DMS53 (cell line): ENCODE data around the gene ZBTB39.
"Not testable (repeated sequence)": the region's sequence is repeated elsewhere in the genome, so short reads cannot be mapped to it uniquely, and the experiment has no call there.

Experiments
- DNase-seq: peaks from one replicate; lab custom pipeline; 2025; lab: John Stamatoyannopoulos, UW

ZBTB39 gene

DNA sequence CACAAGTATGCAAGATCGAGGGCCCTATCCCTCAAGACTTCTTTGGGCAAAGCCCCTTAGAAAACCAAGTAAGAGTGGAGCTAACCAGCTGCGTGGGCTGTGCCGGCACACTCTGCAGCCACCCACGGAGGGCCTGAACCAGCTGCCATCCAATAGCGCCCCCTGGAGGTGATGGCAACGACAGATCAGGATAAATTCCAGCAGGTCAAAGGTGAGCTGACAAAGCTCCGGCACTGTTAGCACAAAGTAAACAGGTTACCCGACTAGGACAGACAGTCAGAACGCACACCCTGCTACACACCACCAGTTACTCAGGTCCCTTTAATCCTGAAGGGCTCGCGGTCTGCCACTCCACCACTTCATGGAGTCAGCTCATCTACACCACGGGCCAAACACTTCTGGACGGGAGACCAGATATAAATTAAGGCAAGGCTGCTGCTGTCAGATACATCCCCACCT lies 4.9 kb downstream of the ZBTB39 start:
- DNase-seq = peak; percentile 91

DNA sequence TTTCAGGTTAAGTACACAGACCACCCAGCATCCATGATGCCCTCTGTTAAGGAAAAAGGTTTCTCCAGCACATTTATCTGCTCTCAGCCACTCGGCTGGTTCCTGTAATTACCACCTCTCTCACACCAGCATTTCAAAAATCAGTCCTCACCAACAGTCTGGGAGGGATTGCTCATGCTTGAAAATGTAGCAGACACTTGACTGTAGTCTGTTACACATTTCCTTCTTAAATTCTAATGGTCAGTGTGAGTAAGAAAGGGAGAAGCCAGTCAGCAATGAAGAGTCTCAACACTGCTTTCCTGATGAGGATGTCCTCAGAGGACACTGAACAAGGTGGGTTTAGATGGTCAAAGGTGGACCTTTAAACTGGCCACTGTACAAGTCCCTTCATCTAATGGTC lies 6.0 kb downstream of the ZBTB39 start:
- DNase-seq = no peak

DNA sequence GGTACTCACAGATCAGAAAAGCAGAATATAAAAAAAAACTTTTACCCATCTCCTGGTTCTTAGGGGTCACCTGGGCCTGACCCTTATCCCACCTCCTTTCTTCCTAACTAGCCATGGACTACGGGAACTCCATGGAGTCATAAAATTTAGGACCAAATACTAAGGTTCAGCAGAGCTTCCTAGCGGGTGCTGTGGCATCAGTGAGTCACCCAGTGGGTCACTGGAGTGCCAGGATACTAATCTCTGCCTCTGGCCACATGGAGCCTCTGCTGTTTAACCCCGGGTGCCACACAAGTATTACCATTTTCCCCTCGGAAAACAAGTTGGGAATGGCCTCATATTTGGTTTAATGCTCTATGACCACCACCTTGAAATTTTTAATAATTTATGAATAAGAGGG lies 6.9 kb downstream of the ZBTB39 start:
- no peak for DNase-seq

DNA sequence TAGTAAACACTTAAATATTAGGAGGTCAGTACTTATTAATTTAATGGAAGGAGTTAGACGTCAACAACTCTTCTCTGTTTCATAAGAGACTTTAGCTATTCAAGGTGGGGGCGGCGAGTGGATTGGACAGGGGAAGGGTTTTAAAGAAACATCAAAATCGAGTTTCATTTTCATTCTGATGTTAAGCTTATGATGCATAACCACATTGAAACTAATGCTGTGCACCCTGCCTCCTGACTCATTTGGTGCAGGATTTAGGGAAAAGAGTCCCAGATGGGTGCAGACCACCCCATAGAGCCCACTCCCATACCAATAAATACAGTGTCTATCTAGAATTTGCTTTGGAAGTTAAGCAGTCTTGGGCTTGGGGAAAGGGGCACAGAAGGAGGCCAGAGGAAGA lies 7.4 kb downstream of the ZBTB39 start:
- no peak for DNase-seq

DNA sequence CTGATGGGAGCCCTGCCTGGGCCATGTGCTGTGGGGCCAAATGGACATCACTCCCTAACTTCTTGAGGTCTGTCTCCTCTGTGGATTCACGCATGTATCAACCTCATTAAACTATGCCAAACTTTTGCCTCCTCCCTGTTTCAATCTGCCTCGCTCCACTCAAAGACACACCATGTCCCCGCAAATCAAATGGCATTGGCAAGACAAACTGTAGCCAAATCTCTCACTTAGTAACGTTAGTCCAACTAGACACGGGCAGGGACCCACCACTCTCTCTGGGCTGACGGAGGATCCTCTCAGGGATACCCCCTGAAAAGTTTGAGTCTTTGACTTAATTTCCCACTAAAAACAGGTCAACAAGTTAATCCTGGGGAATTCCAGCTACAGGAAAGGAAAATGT lies 8.0 kb downstream of the ZBTB39 start:
- no peak for DNase-seq

DNA sequence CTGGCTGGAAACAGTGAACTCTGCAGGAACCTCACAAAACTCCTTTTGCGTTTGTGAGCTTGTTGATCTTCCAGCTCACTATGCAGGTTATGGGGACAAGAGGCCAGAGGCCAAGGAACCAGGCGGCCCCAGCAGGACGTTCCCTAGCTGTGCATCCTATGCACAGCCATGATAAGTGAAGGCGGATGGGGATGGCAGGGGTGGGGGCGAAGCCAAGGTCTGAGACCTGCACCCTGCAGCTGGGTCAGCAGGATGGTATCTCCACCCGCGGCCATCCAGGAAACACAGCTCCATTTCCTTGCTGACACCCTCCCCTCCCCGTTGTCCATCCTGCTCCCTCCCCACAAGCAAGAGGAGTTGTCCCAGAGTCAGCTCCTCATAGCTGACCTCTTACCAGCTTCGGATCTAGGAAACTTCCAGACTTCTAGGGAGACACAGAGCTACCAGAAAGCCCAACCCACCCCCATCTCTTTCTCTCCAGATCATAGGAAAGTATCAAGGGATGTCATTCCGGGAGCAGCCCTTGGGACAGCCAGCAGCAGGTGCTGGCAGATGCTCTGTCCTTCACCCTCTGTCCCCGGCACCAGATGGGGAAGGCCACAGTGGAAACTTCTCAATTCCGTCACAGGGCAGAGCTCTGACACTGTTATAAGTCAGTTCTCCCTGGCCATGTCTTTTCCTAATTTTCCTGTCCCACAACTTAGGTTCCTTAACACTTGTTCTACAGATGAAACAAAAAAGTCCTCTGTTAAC lies 9.4 kb downstream of the ZBTB39 start:
- DNase-seq = no peak

DNA sequence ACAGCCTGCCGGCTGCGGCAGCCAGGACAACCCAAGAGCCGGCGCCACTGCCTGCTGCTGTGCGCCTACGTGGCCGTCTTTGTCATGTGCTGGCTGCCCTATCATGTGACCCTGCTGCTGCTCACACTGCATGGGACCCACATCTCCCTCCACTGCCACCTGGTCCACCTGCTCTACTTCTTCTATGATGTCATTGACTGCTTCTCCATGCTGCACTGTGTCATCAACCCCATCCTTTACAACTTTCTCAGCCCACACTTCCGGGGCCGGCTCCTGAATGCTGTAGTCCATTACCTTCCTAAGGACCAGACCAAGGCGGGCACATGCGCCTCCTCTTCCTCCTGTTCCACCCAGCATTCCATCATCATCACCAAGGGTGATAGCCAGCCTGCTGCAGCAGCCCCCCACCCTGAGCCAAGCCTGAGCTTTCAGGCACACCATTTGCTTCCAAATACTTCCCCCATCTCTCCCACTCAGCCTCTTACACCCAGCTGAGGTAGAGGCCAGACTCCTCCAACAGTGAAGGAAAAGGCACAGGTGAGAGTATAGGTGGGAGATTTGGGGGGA lies 10.3 kb downstream of the ZBTB39 start:
- DNase-seq = no peak

DNA sequence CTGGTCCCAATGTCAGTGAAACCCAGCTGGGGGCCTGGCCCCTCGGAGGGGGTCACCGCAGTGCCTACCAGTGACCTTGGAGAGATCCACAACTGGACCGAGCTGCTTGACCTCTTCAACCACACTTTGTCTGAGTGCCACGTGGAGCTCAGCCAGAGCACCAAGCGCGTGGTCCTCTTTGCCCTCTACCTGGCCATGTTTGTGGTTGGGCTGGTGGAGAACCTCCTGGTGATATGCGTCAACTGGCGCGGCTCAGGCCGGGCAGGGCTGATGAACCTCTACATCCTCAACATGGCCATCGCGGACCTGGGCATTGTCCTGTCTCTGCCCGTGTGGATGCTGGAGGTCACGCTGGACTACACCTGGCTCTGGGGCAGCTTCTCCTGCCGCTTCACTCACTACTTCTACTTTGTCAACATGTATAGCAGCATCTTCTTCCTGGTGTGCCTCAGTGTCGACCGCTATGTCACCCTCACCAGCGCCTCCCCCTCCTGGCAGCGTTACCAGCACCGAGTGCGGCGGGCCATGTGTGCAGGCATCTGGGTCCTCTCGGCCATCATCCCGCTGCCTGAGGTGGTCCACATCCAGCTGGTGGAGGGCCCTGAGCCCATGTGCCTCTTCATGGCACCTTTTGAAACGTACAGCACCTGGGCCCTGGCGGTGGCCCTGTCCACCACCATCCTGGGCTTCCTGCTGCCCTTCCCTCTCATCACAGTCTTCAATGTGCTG lies 11.0 kb downstream of the ZBTB39 start:
- no peak for DNase-seq

DNA sequence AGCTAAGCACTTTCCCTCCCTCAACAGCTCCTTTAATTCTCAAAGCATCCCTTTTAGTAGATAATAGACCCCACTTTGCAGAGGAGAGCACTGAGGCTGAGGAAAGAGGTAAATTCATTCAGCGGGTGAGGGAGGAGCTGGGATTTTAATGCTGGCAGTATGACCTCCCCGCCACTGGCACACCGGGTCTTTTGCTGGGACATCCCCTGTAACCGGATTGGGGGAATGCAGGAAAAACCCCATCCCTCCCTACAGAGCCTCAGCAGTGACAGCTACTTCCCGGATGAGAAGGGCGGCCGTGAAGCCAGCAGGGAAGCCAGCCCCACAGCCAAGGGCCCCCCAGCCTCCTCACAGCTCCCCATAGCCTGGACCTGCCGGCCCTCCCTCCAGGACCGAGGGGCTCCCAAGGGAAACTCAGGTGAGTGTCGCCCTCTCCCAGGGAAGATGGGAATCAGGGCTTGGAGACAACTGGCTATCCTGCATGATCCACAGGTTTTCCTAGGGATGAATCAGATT lies 12.1 kb downstream of the ZBTB39 start:
- DNase-seq = no peak

DNA sequence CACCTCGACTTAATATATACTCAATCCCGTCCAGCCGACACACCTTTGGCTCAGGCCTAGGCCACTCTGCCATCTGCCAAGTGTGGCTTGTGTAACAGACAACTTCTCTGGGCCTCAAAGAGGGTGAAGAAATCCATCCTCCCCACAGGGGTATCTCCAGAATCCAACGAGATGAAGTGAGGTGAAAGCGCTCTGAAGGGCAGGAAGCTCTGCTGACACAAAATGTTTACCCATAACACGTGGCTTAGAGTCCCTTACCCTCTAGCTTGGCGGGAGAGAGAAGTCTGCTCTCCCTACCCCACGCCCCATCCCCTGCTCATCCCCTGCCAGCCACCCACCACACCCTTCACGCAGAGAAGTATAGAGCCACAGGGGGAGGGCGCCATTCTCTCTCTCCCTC lies 13.0 kb downstream of the ZBTB39 start:
- DNase-seq = no peak

DNA sequence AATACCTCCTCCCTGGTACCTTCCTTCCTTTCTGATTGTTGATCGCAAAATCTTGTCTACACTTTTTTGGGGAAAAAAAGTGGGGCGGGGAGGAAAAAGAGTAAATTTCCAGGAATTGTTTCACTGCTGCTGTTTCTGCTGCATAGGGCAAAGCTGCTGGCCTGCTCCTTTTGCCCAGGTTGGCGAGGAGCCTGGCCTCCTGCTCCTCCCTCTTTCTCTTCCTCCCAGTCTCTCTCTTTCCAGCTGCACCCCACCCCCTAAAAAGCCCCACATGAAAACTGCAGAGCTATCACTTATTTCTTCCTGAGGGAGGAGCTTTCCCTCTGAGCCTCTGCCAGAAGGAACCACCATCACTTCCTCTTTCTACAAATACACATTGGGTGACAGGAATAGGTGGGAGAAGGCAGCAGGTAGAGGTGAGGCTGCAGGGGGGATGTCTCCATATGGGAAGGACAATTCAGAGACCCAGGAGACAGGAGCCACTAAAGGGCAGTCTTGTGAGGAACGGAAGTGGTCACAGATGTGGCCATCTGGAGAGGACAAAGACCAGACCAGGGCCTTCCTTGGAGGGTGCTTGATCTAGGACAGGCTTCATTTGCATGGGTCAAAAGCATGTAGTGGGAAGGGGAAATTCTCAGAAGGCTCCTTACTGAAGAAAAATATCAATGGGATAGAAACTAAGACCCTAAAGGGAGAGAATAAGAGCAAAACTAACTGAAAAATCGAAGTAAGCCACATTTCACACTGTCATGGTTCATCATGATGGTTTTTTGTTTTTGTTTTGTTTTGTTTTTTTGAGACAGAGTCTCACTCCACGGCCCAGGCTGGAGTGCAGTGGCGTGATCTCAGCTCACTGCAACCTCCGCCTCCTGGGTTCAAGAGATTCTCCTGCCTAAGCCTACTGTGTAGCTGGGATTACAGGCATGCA lies 14.8 kb downstream of the ZBTB39 start:
- no peak for DNase-seq

DNA sequence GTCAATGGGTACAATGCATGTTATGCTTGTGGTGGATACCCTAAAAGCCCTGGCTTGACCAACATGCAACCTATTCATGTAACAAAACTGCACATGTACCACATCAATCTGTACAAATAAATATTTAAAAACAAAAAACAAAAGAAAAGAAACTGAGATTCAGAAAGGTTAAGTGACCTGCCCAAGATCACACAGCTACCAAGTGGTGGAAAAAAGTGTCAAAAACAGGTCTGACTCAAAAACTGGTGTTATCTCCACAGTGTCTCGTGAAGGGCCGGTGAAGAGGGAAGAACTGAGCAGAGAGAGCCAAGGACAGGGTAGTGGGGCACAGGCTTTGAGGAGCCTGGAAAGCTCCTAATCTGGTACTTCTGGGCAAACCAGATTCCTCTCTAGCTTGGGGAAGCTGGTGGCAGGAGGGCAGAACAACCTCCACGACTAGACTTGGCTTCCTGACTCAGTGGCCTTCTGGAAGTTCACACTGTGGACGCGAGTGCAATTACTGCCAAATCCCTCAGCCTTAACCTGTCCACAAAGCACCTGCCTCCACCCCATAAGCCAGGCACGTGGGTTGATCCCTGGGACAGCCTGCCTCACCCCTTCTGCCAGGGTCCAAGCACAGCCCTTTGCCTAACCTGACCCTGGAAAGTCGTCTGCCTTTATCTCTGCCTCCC lies 15.6 kb downstream of the ZBTB39 start:
- DNase-seq = no peak

DNA sequence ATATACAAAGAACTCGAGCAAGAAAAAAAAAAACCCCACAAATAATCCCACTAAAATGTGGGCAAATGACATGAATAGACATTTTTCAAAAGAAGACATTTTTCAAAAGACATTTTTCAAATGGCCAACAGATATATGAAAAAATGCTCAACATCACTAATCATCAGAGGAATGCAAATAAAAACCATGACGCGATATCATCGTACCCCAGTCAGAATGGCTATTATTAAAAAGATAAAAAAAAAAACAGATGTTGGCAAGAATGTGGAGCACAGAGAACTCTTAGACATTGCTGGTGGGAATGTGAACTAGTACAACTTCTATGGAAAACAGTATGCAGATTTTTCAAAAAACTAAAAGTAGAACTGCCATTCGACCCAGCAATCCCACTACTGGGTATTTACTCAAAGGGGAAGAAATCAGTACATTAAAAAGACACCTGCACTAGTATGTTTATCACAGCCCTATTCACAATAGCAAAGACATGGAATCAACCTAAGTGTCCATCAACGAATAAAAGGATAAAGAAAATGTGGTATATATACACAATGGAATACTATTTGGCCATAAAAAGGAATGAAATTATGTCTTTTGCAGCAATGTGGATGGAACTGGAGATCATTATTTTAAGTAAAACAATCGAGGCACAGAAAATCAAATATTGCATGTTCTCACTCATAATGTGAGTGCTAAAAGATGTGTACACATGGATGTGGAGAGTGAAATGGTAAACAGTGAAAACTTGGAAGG lies 16.3 kb downstream of the ZBTB39 start:
- DNase-seq = no peak

DNA sequence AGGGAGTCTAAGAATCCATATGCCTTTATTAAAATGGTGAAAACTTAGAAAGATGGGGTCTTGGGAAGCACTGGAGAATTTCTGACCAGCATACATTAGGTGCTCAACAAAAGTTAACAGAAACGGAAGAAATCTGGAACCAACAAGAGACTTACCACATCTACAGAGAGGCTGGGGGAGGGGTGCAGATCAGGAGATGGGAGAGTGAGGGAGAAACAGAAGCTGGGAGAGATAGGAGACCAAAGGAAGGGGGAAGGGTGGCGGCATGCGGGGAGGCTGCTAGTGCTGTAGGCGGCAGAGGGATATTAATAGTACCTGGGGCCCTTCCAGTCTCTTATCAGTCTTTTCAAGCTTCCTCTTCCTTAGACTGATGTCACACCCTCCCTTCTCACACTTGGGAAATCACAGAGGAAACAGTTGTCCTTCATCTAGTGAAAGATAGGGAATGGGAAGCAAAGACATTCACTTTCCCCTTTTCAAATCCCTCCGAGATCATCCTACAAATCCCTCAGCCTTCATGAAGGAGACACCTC lies 18.1 kb downstream of the ZBTB39 start:
- no peak for DNase-seq

DNA sequence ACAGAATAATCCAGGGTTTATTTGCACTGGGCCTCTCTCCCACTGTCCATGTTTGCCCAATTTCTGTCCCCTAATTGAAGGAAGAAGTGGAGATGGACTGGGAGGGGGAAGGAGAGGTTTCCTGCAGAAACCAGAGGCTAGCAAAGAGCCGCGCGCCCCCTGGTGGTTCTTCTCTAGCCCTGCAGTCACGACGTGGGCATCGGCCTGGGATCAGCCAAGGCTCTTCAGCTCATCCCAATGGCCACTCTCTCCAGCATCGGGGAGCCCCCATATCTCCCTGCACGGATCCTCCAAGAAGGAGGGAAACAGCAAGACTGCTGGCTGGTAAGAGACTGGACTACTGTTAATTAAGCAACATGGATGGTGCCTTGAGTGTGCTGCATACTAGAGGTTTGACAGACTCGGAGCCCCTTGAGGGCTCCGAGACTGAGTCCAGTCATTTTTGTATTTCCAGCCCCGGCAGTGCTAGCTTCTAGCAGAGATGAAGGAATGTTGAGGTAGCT lies 18.7 kb downstream of the ZBTB39 start:
- DNase-seq = peak; percentile 91

DNA sequence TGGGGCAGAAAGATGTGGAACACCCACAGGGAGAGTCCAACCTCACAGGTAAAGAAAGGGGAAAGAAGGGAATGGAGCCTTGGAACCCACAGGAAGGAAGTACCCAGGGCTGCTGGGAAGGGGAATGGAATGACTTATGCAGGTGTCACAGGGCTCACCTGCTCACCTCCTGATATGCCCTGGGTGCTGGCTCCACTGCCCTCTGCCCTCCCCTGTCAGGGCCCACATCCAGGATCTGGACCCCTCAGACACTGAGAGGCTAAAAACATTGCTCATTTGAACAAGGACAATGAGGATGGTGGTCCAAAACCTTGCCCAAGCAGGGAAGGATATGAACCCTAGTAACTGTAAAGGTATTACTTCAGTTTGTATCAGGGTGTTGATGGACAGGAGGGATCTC lies 19.3 kb downstream of the ZBTB39 start:
- DNase-seq = no peak

DNA sequence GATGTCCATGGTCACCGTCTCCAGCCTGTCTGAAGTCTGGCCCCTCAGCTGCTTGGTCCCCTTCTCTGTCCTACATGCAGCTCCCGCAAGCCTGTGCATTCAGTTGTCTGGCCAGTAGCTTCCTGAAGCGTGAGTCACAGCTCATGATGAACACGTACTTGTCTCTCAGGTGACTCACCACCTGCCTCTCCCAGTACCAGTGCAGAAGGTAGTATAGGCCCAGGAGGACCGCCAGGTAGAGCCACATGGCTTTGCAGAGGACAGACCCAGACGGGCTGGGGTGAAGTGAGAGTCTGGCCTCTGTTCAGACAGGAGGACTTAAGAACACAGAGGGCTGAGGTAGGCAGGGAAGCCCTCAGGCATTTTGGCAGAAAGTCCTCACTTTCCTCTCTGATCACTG lies 20.6 kb downstream of the ZBTB39 start:
- peak; percentile 98 for DNase-seq

DNA sequence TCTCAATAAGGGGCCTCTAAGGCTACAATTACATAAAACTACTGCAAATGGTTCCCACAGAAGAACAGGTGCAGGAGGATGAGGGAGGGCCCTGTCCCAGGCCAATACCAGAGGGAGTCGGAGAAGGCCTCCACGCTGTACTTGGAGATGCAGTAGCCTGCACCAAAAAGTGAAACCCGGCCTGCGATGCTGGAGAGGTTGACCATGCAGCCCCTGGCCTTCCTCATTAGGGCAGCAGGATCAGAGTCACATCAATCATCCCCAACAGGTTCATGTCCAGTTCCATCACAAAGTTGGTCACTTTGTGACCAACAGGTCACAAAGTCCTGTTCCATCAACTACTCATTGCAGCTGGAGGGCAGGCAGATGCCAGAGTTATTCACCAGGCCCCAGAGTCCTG lies 23.0 kb downstream of the ZBTB39 start:
- no peak for DNase-seq

DNA sequence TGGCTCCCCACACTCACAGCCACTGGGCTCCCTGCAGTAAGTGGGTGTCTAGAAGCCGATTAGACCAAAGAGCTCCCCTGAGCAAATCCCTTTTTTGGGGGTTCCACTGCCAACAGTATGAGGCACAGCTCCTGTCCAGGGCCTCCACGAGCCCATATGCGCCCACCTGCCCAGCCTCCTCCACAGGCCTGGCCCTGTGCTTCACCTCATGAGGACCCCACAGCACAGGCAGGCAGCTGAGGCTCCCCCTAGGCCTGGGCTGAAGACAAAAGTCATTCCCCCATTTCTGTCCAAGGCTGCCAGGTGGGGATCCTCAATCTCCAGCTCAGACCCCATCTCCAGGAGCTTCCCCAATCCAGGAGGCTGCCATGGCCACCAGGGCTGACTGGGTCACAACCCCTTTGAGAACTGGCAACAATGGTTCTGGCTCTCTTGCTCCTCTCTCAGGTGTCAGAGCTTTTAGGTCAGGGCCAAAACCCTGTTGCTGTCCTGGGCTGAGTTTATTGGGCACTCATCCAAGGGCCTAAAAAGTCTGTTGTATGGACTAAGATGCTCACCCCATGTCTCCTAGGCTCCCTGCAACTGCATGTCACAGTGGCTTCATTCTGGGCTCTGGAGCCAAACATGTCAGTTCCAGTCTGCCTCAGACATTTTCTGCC lies 23.6 kb downstream of the ZBTB39 start:
- not testable (repeated sequence) for DNase-seq
